ENCODE measurements around the gene IDNK. TPM values are rescaled to one million over a fixed set of nuclear protein-coding genes. Genes with fewer than 3 reads are reported as not detected.

IDNK gene
- total and polyA plus RNA-seq, 2 experiments from 2014 or later, result 1.6 to 5.9 TPM

GRCh38 chr9:83584995-83585394, 37.9 kb upstream of the IDNK start:
- DNase-seq, result no peak
- 84 to 90% methylated on average over 4 of the region's 4 CpGs for WGBS, 2 experiments (ENCODE audit: low coverage in 1 of 2, low lambda C conversion rate in 2 of 2, missing lambda C conversion rate in 2 of 2)

DNA sequence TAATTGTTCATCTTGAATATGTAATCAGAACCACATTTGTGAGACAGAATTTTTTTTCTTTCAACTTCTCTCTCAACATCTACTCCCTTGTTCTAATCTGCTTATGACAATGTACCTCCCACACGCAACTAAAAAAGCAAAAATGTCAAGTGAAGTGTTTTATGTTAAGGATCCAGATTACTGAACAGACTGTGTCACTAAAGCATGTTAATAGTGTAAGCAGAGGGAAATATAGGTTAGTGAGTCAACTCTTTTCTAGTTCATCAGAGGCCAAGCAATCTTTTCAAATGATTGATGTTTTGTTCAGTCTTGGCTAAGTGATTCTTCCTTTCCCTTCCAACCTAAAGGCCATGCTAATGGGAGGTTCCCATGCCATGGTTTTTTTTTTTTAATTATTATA, 34.7 kb upstream of the IDNK start:
- H2AFZ ChIP-seq, result no peak overlapping the region
- no peak overlapping the region for H3K9ac ChIP-seq
- no peaks in the 10 kb centered on the region for H3K27me3 ChIP-seq (replicated peaks; ENCODE audit: insufficient read depth)
- 25 to 33% methylated on average over 1 of the region's 1 CpG for WGBS, 2 experiments (ENCODE audit: low coverage in 1 of 2, low lambda C conversion rate in 2 of 2, missing lambda C conversion rate in 2 of 2)
- H3K9me3 ChIP-seq (ENCODE audit: low read depth), result no peaks in the 10 kb centered on the region
- no peak overlapping the region for H3K27ac ChIP-seq
- in situ Hi-C loops (cut with MboI), result no loop called here
- TF ChIP-seq EZH2 (IDR thresholded peaks at IDR 0.05; ENCODE audit: insufficient read depth, poor library complexity, severe bottlenecking) (no peak), EZH2phosphoT487 (IDR thresholded peaks at IDR 0.05; ENCODE audit: insufficient read depth, low read depth) (no peak)
- H3K79me2 ChIP-seq (ENCODE audit: insufficient read depth), result no peaks in the 10 kb centered on the region
- H3K4me1 ChIP-seq (ENCODE audit: insufficient read depth), result no peaks in the 10 kb centered on the region
- H3K9me2 ChIP-seq (ENCODE audit: insufficient read depth), result no peaks in the 10 kb centered on the region
- no peak overlapping the region for H3K4me2 ChIP-seq (ENCODE audit: unreplicated experiment)
- no peaks in the 10 kb centered on the region for H4K20me1 ChIP-seq (ENCODE audit: insufficient read depth)
- no peak for DNase-seq
- no peaks in the 10 kb centered on the region for H3F3A ChIP-seq (ENCODE audit: insufficient read depth)
- H3K4me3 ChIP-seq, result no peak overlapping the region
- no peaks in the 10 kb centered on the region for H3K36me3 ChIP-seq (ENCODE audit: low read depth)

More at GRCh38 chr9:83584995-83585394, 37.9 kb upstream of the IDNK start:
- Histone ChIP-seq H3K9me2 (ENCODE audit: insufficient read depth) (no peaks in the 10 kb centered on the region), H3K36me3 (ENCODE audit: low read depth) (no peaks in the 10 kb centered on the region), H3K4me3 (no peak overlapping the region), H3K27ac (no peak overlapping the region), H4K20me1 (ENCODE audit: insufficient read depth) (no peaks in the 10 kb centered on the region), H3K79me2 (ENCODE audit: insufficient read depth) (no peaks in the 10 kb centered on the region), H3K9me3 (ENCODE audit: low read depth) (no peaks in the 10 kb centered on the region), H3K9ac (no peak overlapping the region), H3K27me3 (replicated peaks; ENCODE audit: insufficient read depth) (no peaks in the 10 kb centered on the region), H3K4me2 (ENCODE audit: unreplicated experiment) (no peak overlapping the region), H3F3A (ENCODE audit: insufficient read depth) (no peaks in the 10 kb centered on the region), H2AFZ (no peak overlapping the region), H3K4me1 (ENCODE audit: insufficient read depth) (no peaks in the 10 kb centered on the region)
- in situ Hi-C loops (cut with MboI), result no loop called here
- TF ChIP-seq EZH2 (IDR thresholded peaks at IDR 0.05; ENCODE audit: insufficient read depth, poor library complexity, severe bottlenecking) (no peak), EZH2phosphoT487 (IDR thresholded peaks at IDR 0.05; ENCODE audit: insufficient read depth, low read depth) (no peak)

DNA sequence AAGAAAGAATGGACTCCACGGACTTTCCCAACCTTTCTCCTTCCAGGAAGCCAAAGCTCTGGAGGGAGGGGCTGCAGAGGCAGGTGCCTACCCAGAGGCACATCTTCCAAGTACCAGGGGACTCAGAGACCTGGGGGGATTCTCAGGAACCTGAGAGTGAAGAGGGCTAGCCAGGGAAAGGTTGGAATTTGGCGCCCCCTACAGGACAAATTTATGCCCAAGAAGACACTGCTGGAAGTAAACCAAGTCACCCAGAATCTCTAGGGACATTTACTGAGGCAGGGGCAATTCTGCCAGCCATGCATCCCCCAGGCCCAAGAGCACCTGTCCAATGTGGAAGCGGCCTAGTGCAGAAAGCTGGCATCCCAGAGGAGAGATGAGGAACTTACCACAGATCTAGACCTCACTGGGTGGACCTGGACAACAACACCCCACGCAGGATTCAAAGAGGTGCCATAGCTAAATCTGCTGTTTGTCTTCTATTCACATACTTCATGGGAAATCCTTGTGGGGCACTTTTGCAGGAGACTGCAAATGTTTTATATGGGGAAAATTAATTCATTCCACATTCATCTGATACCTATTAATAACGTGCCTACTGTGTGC, 25.9 kb upstream of the IDNK start:
- no peak for TF ChIP-seq EZH2phosphoT487 (IDR thresholded peaks at IDR 0.05; ENCODE audit: insufficient read depth, low read depth)
- TF ChIP-seq EZH2 (IDR thresholded peaks at IDR 0.05; ENCODE audit: insufficient read depth, poor library complexity, severe bottlenecking), result no peak
- Histone ChIP-seq H3K36me3 (ENCODE audit: low read depth) (no peaks in the 10 kb centered on the region), H3K9me3 (ENCODE audit: low read depth) (no peaks in the 10 kb centered on the region), H3K4me2 (ENCODE audit: unreplicated experiment) (no peak overlapping the region), H4K20me1 (ENCODE audit: insufficient read depth) (no peaks in the 10 kb centered on the region), H3K27me3 (replicated peaks; ENCODE audit: insufficient read depth) (no peaks in the 10 kb centered on the region), H3K4me1 (ENCODE audit: insufficient read depth) (peaks cover 6% of the 10 kb centered on the region), H2AFZ (no peak overlapping the region), H3K79me2 (ENCODE audit: insufficient read depth) (no peaks in the 10 kb centered on the region), H3K9me2 (ENCODE audit: insufficient read depth) (no peaks in the 10 kb centered on the region), H3K27ac (no peak overlapping the region), H3F3A (ENCODE audit: insufficient read depth) (no peaks in the 10 kb centered on the region), H3K9ac (no peak overlapping the region), H3K4me3 (no peak overlapping the region)
- DNase-seq, result peak; percentile 38
- 46 to 55% methylated on average over 5 of the region's 5 CpGs for WGBS, 2 experiments (ENCODE audit: low coverage in 1 of 2, low lambda C conversion rate in 2 of 2, missing lambda C conversion rate in 2 of 2)
- in situ Hi-C loops (cut with MboI), result no loop called here

- Histone ChIP-seq H3K9ac (no peak overlapping the region), H3K9me3 (ENCODE audit: low read depth) (no peaks in the 10 kb centered on the region), H3K79me2 (ENCODE audit: insufficient read depth) (no peaks in the 10 kb centered on the region), H3K9me2 (ENCODE audit: insufficient read depth) (no peaks in the 10 kb centered on the region), H3K27ac (no peak overlapping the region), H3K27me3 (replicated peaks; ENCODE audit: insufficient read depth) (no peaks in the 10 kb centered on the region), H4K20me1 (ENCODE audit: insufficient read depth) (no peaks in the 10 kb centered on the region), H3F3A (ENCODE audit: insufficient read depth) (no peaks in the 10 kb centered on the region), H3K4me1 (ENCODE audit: insufficient read depth) (peaks cover 6% of the 10 kb centered on the region), H3K36me3 (ENCODE audit: low read depth) (no peaks in the 10 kb centered on the region), H3K4me2 (ENCODE audit: unreplicated experiment) (no peak overlapping the region), H3K4me3 (no peak overlapping the region), H2AFZ (no peak overlapping the region)
- 5 to 13% methylated on average over 1 of the region's 1 CpG for WGBS, 2 experiments (ENCODE audit: low coverage in 1 of 2, low lambda C conversion rate in 2 of 2, missing lambda C conversion rate in 2 of 2)
- in situ Hi-C loops (cut with MboI), result no loop called here
- TF ChIP-seq EZH2phosphoT487 (IDR thresholded peaks at IDR 0.05; ENCODE audit: insufficient read depth, low read depth) (no peak), EZH2 (IDR thresholded peaks at IDR 0.05; ENCODE audit: insufficient read depth, poor library complexity, severe bottlenecking) (no peak)
- DNase-seq, result peak; percentile 68
These were observed 24.5 kb upstream of the IDNK start for GRCh38 chr9:83598487-83598886.

Measured in GM23248 (cell line).